Measurements from ENCODE around the gene ABCA13. TPM values are rescaled to one million over a fixed set of nuclear protein-coding genes. Genes with fewer than 3 reads are reported as not detected.

The ABCA13 gene
- polyA plus RNA-seq, 1 of the 3 experiments (the other 2 are of a cell fraction) = not detected

GRCh38 chr7:48390388-48391327, 219.4 kb downstream of the ABCA13 start:
- Histone ChIP-seq H3K79me2 (ENCODE audit: insufficient read depth) (no peaks in the 10 kb centered on the region), H4K20me1 (ENCODE audit: insufficient read depth) (no peaks in the 10 kb centered on the region), H3K9me2 (no peaks in the 10 kb centered on the region), H3F3A (replicated peaks; ENCODE audit: insufficient read depth) (no peaks in the 10 kb centered on the region), H3K9ac (no peak overlapping the region), H3K4me3 (ENCODE audit: low read depth in 2 of 2, low read length in 1 of 2) (no peak overlapping the region), H3K27me3 (ENCODE audit: insufficient read depth) (peaks cover 8% of the 10 kb centered on the region), H3K27ac (ENCODE audit: low read depth in 2 of 2, low read length in 1 of 2) (no peak overlapping the region), H3K4me2 (no peak overlapping the region), H3K9me3 (no peaks in the 10 kb centered on the region), H2AFZ (ENCODE audit: low read depth) (no peak overlapping the region), H3K4me1 (ENCODE audit: control insufficient read depth in 1 of 2, insufficient read depth in 2 of 2, low read depth in 1 of 2, low read length in 1 of 2) (no peaks in the 10 kb centered on the region), H3K36me3 (replicated peaks in 1 of 2; ENCODE audit: control insufficient read depth in 1 of 2, insufficient read depth in 2 of 2, low read length in 1 of 2) (no peaks in the 10 kb centered on the region)
- TF ChIP-seq EP300 (IDR thresholded peaks at IDR 0.05; ENCODE audit: borderline replicate concordance in 1 of 2, low read depth in 1 of 2, low read length in 1 of 2) (no peak), EZH2phosphoT487 (IDR thresholded peaks at IDR 0.05; ENCODE audit: borderline replicate concordance, low read depth) (no peak), RAD21 (IDR thresholded peaks at IDR 0.05; ENCODE audit: low read length) (no peak), MXI1 (IDR thresholded peaks at IDR 0.05; ENCODE audit: low read depth, low read length) (no peak), CHD2 (IDR thresholded peaks at IDR 0.05; ENCODE audit: low read length, partially characterized antibody) (no peak), RXRA (IDR thresholded peaks at IDR 0.05; ENCODE audit: borderline replicate concordance, low read depth) (no peak), GATA2 (CRISPR knock-in tag; IDR thresholded peaks at IDR 0.05) (no peak), SIN3A (IDR thresholded peaks at IDR 0.05; ENCODE audit: borderline replicate concordance, low read depth, low read length) (no peak), POLR2AphosphoS5 (IDR thresholded peaks at IDR 0.05; ENCODE audit: low read depth, low read length) (no peak), FOSL2 (IDR thresholded peaks at IDR 0.05; ENCODE audit: borderline replicate concordance, low read depth) (no peak), FOXJ3 (CRISPR knock-in tag; IDR thresholded peaks at IDR 0.05) (no peak), IRF3 (IDR thresholded peaks at IDR 0.05; ENCODE audit: low read depth, low read length) (no peak), JUND (IDR thresholded peaks at IDR 0.05) (no peak), ZBTB33 (IDR thresholded peaks at IDR 0.05; ENCODE audit: borderline replicate concordance, low read depth) (no peak), NFIC (IDR thresholded peaks at IDR 0.05; ENCODE audit: borderline replicate concordance) (no peak), SMC3 (IDR thresholded peaks at IDR 0.05; ENCODE audit: low read depth, low read length) (no peak), MAX (IDR thresholded peaks at IDR 0.05; ENCODE audit: low read depth) (no peak), TEAD4 (IDR thresholded peaks at IDR 0.05; ENCODE audit: borderline replicate concordance, insufficient read depth) (no peak), YY1 (IDR thresholded peaks at IDR 0.05; ENCODE audit: low read depth) (no peak), MEF2A (IDR thresholded peaks at IDR 0.05; ENCODE audit: borderline replicate concordance, low read depth) (no peak)
- ChIA-PET POLR2A (no interaction called here), CTCF (interaction anchor here (0.6 kb wide), 1 partner anchor 18 kb away, joined by 3 read pairs; no protein-coding TSS in a partner anchor)
- 2% methylated on average over 6 of the region's 6 CpGs for WGBS (ENCODE audit: low lambda C conversion rate)
- DNase-seq = no peak
